ENCODE results near the gene PLXDC1.
"Not testable (repeated sequence)": the region's sequence is repeated elsewhere in the genome, so short reads cannot be mapped to it uniquely, and the experiment has no call there.

Gene PLXDC1

GRCh38 chr17:39131616-39132015, 19.8 kb downstream of the PLXDC1 start:
- Histone ChIP-seq H3K4me1 (ENCODE audit: low read length) (no peaks in the 10 kb centered on the region), H3K27me3 (ENCODE audit: low read depth, low read length) (peaks cover 8% of the 10 kb centered on the region; the same call in 1 of the 2 replicates), H3K36me3 (replicated peaks; ENCODE audit: low read depth, low read length) (no peaks in the 10 kb centered on the region), H3K4me2 (ENCODE audit: low read length) (no peak overlapping the region), H3K9ac (ENCODE audit: low read length) (no peak overlapping the region), H3K27ac (ENCODE audit: low read length) (no peak overlapping the region), H3K9me3 (ENCODE audit: insufficient read depth, low read length) (no peaks in the 10 kb centered on the region), H4K20me1 (ENCODE audit: insufficient read depth, low read length) (no peaks in the 10 kb centered on the region), H3K79me2 (ENCODE audit: low read length) (no peaks in the 10 kb centered on the region), H2AFZ (ENCODE audit: low read depth, low read length) (no peak overlapping the region), H3K4me3 (ENCODE audit: low read length) (no peak overlapping the region)
- no peak for TF ChIP-seq EZH2phosphoT487 (IDR thresholded peaks at IDR 0.05; ENCODE audit: low read depth)
- TF ChIP-seq, protein P1, sequence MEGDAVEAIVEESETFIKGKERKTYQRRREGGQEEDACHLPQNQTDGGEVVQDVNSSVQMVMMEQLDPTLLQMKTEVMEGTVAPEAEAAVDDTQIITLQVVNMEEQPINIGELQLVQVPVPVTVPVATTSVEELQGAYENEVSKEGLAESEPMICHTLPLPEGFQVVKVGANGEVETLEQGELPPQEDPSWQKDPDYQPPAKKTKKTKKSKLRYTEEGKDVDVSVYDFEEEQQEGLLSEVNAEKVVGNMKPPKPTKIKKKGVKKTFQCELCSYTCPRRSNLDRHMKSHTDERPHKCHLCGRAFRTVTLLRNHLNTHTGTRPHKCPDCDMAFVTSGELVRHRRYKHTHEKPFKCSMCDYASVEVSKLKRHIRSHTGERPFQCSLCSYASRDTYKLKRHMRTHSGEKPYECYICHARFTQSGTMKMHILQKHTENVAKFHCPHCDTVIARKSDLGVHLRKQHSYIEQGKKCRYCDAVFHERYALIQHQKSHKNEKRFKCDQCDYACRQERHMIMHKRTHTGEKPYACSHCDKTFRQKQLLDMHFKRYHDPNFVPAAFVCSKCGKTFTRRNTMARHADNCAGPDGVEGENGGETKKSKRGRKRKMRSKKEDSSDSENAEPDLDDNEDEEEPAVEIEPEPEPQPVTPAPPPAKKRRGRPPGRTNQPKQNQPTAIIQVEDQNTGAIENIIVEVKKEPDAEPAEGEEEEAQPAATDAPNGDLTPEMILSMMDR (IDR thresholded peaks at IDR 0.05; ENCODE audit: low read depth, low read length): no peak

- TF ChIP-seq, protein P1 (IDR thresholded peaks at IDR 0.05; ENCODE audit: low read depth, low read length): no peak
- no peak for TF ChIP-seq EZH2phosphoT487 (IDR thresholded peaks at IDR 0.05; ENCODE audit: low read depth)
- Histone ChIP-seq H3K36me3 (replicated peaks; ENCODE audit: low read depth, low read length) (no peaks in the 10 kb centered on the region), H3K27me3 (ENCODE audit: low read depth, low read length) (no peaks in the 10 kb centered on the region), H4K20me1 (ENCODE audit: insufficient read depth, low read length) (no peaks in the 10 kb centered on the region), H3K4me2 (ENCODE audit: low read length) (no peak overlapping the region), H3K27ac (ENCODE audit: low read length) (no peak overlapping the region), H3K4me3 (ENCODE audit: low read length) (no peak overlapping the region), H3K4me1 (ENCODE audit: low read length) (no peaks in the 10 kb centered on the region), H2AFZ (ENCODE audit: low read depth, low read length) (no peak overlapping the region), H3K9me3 (ENCODE audit: insufficient read depth, low read length) (no peaks in the 10 kb centered on the region), H3K79me2 (ENCODE audit: low read length) (no peaks in the 10 kb centered on the region), H3K9ac (ENCODE audit: low read length) (no peak overlapping the region)
Observed at GRCh38 chr17:39130205-39130604, 21.2 kb downstream of the PLXDC1 start.

DNA sequence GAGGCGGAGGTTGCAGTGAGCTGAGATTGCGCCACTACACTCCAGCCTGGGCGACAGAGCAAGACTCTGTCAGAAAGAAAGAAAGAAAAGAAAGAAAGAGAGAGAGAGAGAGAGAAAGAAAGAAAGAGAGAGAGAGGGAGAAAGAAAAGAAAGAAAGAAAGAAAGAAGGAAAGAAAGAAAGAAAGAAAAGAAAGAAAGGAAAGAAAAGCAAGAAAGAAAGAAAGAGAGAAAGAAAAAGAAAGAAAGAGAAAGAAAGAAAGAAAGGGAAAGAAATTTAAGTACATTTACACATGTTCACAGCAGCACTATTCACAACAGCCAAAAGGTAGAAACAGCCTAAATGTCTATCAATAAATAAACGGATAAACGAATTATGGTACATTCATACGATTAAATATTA, 21.9 kb downstream of the PLXDC1 start:
- H3K27me3 ChIP-seq (ENCODE audit: low read depth, low read length); H4K20me1 ChIP-seq (ENCODE audit: insufficient read depth, low read length); H3K79me2 ChIP-seq (ENCODE audit: low read length); H2AFZ ChIP-seq (ENCODE audit: low read depth, low read length); H3K4me1 ChIP-seq (ENCODE audit: low read length); H3K36me3 ChIP-seq (replicated peaks; ENCODE audit: low read depth, low read length); H3K4me3 ChIP-seq (ENCODE audit: low read length); H3K4me2 ChIP-seq (ENCODE audit: low read length); H3K9me3 ChIP-seq (ENCODE audit: insufficient read depth, low read length); H3K27ac ChIP-seq (ENCODE audit: low read length); H3K9ac ChIP-seq (ENCODE audit: low read length): not testable (repeated sequence)

GRCh38 chr17:39126436-39126835, 25.0 kb downstream of the PLXDC1 start:
- no peak overlapping the region for H3K27ac ChIP-seq (ENCODE audit: low read length)
- no peak overlapping the region for H2AFZ ChIP-seq (ENCODE audit: low read depth, low read length)
- no peak overlapping the region for H3K4me2 ChIP-seq (ENCODE audit: low read length)
- H4K20me1 ChIP-seq (ENCODE audit: insufficient read depth, low read length): no peaks in the 10 kb centered on the region
- TF ChIP-seq, protein P1 (IDR thresholded peaks at IDR 0.05; ENCODE audit: low read depth, low read length): no peak
- no peak for TF ChIP-seq EZH2phosphoT487 (IDR thresholded peaks at IDR 0.05; ENCODE audit: low read depth)
- H3K27me3 ChIP-seq (ENCODE audit: low read depth, low read length): no peaks in the 10 kb centered on the region
- no peaks in the 10 kb centered on the region for H3K4me1 ChIP-seq (ENCODE audit: low read length)
- no peak overlapping the region for H3K4me3 ChIP-seq (ENCODE audit: low read length)
- H3K79me2 ChIP-seq (ENCODE audit: low read length): no peaks in the 10 kb centered on the region
- H3K9ac ChIP-seq (ENCODE audit: low read length): no peak overlapping the region
- no peaks in the 10 kb centered on the region for H3K9me3 ChIP-seq (ENCODE audit: insufficient read depth, low read length)
- H3K36me3 ChIP-seq (replicated peaks; ENCODE audit: low read depth, low read length): no peaks in the 10 kb centered on the region
